SH-SY5Y (cell line): Measurements from ENCODE around the gene KDELR3.

ENCODE experiments used
- GATA2 ChIP-seq: IDR thresholded peaks from 2 replicates; pipeline ENCODE4 v1.6.1; 2011; ENCODE audit warnings: mild to moderate bottlenecking, low read depth, low read length
- GATA3 ChIP-seq: IDR thresholded peaks from 2 replicates; pipeline ENCODE4 v1.6.1; 2011; ENCODE audit warnings: low read depth, mild to moderate bottlenecking, low read length, moderate library complexity

DNA sequence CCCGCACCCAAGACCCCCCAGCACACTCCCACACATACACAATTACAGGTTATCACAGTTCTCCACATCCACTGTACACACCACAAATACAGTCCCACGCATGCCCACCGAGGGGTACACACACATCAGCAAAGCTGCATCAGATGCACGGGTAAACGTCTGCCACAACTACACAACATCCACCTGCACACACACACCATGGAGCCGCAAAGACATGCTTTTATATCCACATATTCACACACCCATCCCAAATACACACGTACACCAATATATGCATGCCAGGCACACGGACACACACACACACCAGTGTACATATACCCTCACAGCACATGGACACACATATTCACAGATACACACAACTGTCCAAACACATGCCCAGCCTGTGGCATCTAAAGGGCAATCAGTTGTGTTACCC lies 7.5 kb upstream of the KDELR3 start:
- TF ChIP-seq GATA3 (no peak), GATA2 (no peak)
